GM12892 (cell line): ENCODE data around the gene AVPR2.

ENCODE experiments used
- POLR2A ChIP-seq: IDR thresholded peaks from 2 replicates; pipeline ENCODE4 v1.6.1; 2011; ENCODE audit warnings: low read depth, low read length, control low read depth
- TAF1 ChIP-seq: IDR thresholded peaks from 2 replicates; pipeline ENCODE4 v1.6.1; 2011; ENCODE audit warnings: low read depth, mild to moderate bottlenecking, control low read depth, low read length, borderline replicate concordance

- TF ChIP-seq POLR2A, result no peak
- no peak for TF ChIP-seq TAF1
Observed at GRCh38 chrX:153854702-153855101, 49.8 kb upstream of the AVPR2 start.
